CD4-positive, alpha-beta T cell treated with Interleukin-1 beta for 1 hour (primary cell): Measurements from ENCODE around the gene FOXN4.

Experiments used
- DNase-seq, 2 donors: peaks; one replicate each; pipeline ENCODE4 v3.0.0-alpha.2; 2020 to 2022

FOXN4 gene

GRCh38 chr12:109255377-109255776, 53.7 kb downstream of the FOXN4 start:
- DNase-seq, result no peak

GRCh38 chr12:109253913-109254544, 55.1 kb downstream of the FOXN4 start:
- no peak for DNase-seq

GRCh38 chr12:109252799-109253198, 56.3 kb downstream of the FOXN4 start:
- no peak for DNase-seq

DNA sequence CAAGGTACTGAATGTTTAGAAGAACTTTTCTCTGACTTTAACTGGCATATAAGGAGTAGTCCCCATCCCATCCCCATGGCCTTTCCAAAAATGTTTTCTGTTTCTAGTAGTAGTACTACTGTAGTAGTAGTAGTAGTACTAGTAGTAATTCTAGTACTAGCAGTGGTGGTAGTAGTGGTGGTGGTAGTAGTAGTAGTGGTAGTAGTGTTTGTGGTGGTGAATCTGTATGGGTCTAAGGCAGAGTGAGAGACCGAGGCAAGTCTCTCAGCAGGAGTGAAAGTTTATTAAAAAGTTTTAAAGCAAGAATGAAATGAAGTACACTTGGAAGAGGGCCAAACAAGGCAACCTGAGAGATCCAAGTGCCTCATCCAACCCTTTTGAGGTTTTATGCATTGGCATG, 58.6 kb downstream of the FOXN4 start:
- no peak for DNase-seq

DNA sequence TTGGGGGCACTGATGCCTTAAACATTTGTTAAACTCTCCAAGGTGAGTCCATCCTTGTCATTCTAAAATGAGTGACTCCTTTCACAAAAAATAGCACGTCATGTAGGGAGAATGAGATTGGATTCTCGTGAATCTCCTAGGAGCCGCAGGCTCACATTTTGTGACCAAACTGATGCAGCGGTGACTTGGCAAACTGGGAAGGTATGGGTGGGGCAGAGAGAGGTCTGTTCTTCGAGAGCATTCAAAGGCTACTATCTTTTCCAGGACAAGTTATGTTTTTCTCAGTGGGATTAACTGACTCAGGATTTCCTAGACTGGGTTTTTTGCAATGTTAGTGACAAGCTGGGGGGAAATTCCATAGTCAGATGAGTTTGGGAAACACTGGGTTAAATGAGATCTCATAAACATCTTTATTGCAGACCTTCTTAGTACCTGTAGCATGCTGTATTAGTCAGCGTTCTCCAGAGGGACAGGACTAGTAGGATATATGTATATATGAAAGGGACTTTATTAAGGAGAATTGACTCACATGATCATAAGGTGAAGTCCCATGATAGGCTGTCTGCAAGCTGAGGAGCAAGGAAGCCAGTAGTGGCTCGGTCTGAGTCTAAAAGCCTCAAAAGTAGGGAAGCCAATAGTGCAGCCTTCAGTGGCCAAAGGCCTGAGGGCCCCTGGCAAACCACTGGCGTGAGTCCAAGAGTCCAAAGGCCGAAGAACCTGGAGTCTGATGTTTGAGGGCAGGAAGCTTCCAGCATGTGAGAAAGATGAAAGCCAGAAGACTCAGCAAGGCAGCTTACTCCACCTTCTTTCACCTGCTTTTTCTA, 61.0 kb downstream of the FOXN4 start:
- no peak for DNase-seq

- no peak for DNase-seq
Measured at GRCh38 chr12:109246221-109246620, 62.9 kb downstream of the FOXN4 start.

- no peak for DNase-seq
Measured at GRCh38 chr12:109244073-109244472, 65.0 kb downstream of the FOXN4 start.

GRCh38 chr12:109241936-109242335, 67.1 kb downstream of the FOXN4 start:
- DNase-seq, result no peak

GRCh38 chr12:109240365-109240764, 68.7 kb downstream of the FOXN4 start:
- DNase-seq, result no peak

- DNase-seq, result no peak
Measured at GRCh38 chr12:109239691-109240090, 69.4 kb downstream of the FOXN4 start.

DNA sequence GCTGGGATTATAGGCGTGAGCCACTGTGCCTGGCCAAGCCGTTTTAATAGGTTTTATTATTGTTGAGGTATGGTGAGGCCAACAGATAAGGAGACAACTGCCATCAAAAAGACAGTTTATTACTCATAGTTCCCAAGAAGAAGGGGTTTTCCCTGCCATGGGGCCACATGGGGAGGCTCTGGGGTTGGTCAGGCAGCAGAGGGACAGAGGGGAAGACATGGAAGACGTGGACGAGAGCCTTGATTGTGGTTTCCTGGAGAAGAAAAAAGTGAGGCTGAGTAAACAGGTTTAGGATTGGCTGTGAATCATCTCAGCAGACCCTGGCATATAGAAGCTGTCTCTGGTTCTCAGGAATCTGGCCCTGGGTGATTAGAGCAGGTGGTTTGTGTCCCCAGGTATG, 69.9 kb downstream of the FOXN4 start:
- DNase-seq, result no peak

- DNase-seq, result no peak
Measured at GRCh38 chr12:109236257-109236656, 72.8 kb downstream of the FOXN4 start.

GRCh38 chr12:109234012-109234411, 75.1 kb downstream of the FOXN4 start:
- DNase-seq, result no peak

DNA sequence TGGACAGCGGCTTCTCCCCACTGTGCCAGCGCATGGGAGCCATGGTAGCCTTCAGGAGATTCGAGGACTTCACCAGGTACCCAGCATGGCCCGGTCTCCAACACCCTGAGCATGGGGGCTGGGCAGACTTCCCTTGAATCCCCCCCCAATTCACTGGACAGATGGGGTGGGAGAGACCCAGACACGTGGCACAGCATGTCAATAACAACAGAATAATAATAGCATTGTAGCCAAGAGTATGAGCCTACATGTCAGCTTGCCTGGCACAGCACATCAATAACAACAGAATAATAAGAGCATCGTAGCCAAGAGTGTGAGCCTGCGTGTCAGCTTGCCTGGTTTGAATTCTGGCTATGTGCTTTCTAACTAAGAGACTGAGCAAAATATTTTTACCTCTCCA, 76.4 kb downstream of the FOXN4 start:
- DNase-seq, result no peak

DNA sequence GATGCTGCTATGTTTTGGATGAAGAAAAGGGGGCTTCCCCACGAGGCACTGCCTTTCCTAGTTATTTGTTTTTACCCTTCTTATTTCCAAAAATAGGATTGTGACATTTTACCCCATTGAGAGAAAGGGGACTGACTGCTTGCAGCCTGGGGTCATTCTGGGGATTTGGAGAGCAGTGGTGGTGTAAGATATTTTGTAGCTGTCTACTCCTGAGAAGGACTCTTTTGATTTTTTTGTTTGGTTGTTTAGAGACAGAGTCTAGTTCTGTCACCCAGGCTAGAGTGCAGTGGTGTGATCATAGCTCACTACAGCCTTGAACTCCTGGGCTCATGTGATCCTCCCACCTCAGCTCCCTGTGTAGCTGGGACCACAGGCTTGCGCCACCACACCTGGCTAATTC, 78.9 kb downstream of the FOXN4 start:
- no peak for DNase-seq

- DNase-seq, result no peak
Measured at GRCh38 chr12:109228664-109229063, 80.4 kb downstream of the FOXN4 start.
